Activated naive CD8-positive, alpha-beta T cell treated with anti-CD3 and anti-CD28 coated beads, Interleukin-2, amount 50 U/mL, for 24 hours (primary cell): Measurements from ENCODE around the gene MLN.
A peak's percentile ranks its signal among the peaks of the same experiment; 100 is the strongest.

Experiments
- ATAC-seq: fragments of 150-1000 bp; cut with Tn5 transposase; one replicate; pipeline ENCODE4 v1.10.0; 2021
- DNase-seq: peaks from one replicate; pipeline ENCODE4 v3.0.0; 2021
- H3K27ac Mint-ChIP-seq: one replicate; pipeline ENCODE4 v1.8.0; 2021; ENCODE audit warnings: mild to moderate bottlenecking, mixed read lengths
- H3K27me3 Mint-ChIP-seq: one replicate; pipeline ENCODE4 v1.8.0; 2021; ENCODE audit warnings: mixed read lengths
- H3K36me3 Mint-ChIP-seq: one replicate; pipeline ENCODE4 v1.8.0; 2021; ENCODE audit warnings: low read depth, mixed read lengths
- H3K4me1 Mint-ChIP-seq: one replicate; pipeline ENCODE4 v1.8.0; 2021; ENCODE audit warnings: mixed read lengths
- H3K4me3 Mint-ChIP-seq: one replicate; pipeline ENCODE4 v1.8.0; 2021; ENCODE audit warnings: mild to moderate bottlenecking, moderate library complexity, mixed read lengths
- H3K9me3 Mint-ChIP-seq: one replicate; pipeline ENCODE4 v1.8.0; 2021; ENCODE audit warnings: mixed read lengths

MLN gene

DNA sequence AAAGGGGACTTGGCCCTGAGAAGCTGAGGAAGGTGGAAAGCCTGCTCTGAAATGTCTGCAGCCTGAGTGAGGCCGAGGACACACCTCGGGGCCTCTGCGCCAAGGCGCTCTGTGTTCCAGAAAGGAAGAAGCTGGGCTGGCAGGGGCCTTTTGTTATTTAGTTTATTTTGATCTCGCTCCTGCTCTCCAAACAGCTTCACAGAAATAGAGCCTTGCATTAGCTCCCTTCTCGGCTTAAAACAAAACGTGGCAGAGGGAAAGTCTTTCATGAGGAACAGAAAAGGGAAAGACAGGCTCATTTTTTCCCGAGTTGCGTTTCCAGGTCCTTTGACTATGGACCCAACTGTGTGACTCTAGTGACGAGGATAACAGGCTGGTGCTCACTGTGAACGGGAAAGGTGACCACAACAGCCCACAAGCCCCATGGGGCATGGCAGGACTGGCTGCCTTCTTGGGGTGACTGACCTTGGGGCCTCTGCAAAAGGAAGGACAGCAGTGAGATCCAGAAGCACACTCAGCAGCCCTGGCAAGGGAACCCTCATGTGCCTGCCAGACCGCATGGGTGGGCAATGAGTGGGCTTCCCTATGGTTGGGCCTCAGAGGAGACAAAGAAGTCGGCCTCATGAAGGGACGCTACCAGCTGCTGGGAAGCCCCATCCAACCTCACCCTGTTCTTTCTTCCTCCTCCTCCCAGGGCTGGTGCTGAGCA is 33.5 kb downstream of the MLN start:
- DNase-seq, result no peak
- ATAC-seq, result no peak
- H3K4me3 Mint-ChIP-seq, result no peak overlapping the region
- no peaks in the 10 kb centered on the region for H3K9me3 Mint-ChIP-seq
- peaks cover 8% of the 10 kb centered on the region for H3K36me3 Mint-ChIP-seq
- H3K27me3 Mint-ChIP-seq, result peaks cover 6% of the 10 kb centered on the region
- H3K4me1 Mint-ChIP-seq, result no peaks in the 10 kb centered on the region
- no peak overlapping the region for H3K27ac Mint-ChIP-seq

DNA sequence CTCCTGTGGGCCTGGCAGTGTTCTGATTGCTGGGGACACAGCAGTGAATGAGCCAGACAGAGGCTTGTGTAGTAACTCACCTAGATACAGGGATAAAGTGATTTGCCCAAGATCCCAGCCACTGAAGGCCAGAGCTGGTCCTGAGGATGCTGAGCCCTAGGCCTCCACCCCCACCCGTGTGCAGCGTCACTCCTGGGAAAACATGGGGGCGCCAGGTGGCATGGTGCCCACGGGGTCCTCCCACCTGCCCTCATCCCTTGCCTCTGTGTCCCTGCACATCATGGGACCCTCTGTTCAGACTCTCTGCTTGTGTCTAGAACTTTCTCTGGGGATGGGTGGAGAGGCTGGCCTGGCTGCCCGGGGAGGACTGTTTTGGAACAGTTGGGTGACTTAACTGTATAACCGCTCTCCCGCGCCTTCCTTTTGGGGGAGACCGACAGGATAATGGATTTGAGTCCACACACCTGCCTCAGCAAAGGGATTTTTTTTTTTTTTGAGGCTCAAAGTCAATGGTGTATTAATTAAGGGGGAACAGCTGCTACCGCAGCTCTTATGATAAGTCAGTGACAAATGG is 34.5 kb downstream of the MLN start:
- no peak overlapping the region for H3K27ac Mint-ChIP-seq
- H3K4me1 Mint-ChIP-seq, result no peaks in the 10 kb centered on the region
- DNase-seq (no peak), ATAC-seq (no peak)
- peaks cover 9% of the 10 kb centered on the region for H3K27me3 Mint-ChIP-seq
- H3K9me3 Mint-ChIP-seq, result no peaks in the 10 kb centered on the region
- no peak overlapping the region for H3K4me3 Mint-ChIP-seq
- H3K36me3 Mint-ChIP-seq, result peaks cover 5% of the 10 kb centered on the region

DNA sequence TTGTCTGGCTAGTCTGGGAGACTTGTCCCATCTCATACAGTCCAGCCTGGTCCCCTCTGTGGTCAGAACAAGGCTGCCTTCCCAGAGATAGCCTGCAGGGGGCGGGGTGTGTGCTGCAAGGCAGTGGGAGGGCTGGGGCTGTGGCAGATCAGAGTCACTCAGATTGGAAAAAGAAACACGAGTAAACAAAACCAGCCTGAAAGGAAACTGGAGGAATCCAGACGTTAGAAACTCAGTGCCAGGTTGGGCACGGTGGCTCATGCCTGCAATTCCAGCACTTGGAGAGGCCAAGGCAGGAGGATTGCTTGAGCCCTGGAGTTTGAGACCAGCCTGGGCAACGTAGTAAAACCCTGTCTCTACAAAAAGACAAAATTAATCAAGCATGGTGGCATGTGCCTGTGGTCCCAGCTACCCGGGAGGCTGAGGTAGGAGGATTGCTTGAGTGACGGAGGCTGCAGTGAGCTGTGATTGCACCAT is 35.1 kb downstream of the MLN start:
- no peak overlapping the region for H3K27ac Mint-ChIP-seq
- ATAC-seq (peak; percentile 72), DNase-seq (peak; percentile 81)
- H3K36me3 Mint-ChIP-seq, result peaks cover 5% of the 10 kb centered on the region
- H3K4me1 Mint-ChIP-seq, result no peaks in the 10 kb centered on the region
- H3K4me3 Mint-ChIP-seq, result no peak overlapping the region
- H3K9me3 Mint-ChIP-seq, result no peaks in the 10 kb centered on the region
- H3K27me3 Mint-ChIP-seq, result peaks cover 9% of the 10 kb centered on the region

- Mint-ChIP-seq H3K36me3 (peaks cover under 1% of the 10 kb centered on the region), H3K4me1 (no peaks in the 10 kb centered on the region), H3K27ac (peak overlapping the region; percentile 28), H3K27me3 (peaks cover 9% of the 10 kb centered on the region), H3K4me3 (no peak overlapping the region), H3K9me3 (no peaks in the 10 kb centered on the region)
- ATAC-seq (no peak), DNase-seq (no peak)
Measured at GRCh38 chr6:33766921-33767907, 36.6 kb downstream of the MLN start.

GRCh38 chr6:33765368-33765767 is 38.4 kb downstream of the MLN start:
- Mint-ChIP-seq H3K27me3 (peaks cover 9% of the 10 kb centered on the region), H3K36me3 (no peaks in the 10 kb centered on the region), H3K4me1 (no peaks in the 10 kb centered on the region), H3K4me3 (no peak overlapping the region), H3K9me3 (no peaks in the 10 kb centered on the region), H3K27ac (no peak overlapping the region)
- DNase-seq (no peak), ATAC-seq (no peak)

- H3K36me3 Mint-ChIP-seq, result no peaks in the 10 kb centered on the region
- H3K27me3 Mint-ChIP-seq, result peaks cover 7% of the 10 kb centered on the region
- H3K27ac Mint-ChIP-seq, result no peak overlapping the region
- peaks cover 1% of the 10 kb centered on the region for H3K4me1 Mint-ChIP-seq
- no peak for ATAC-seq
- no peak overlapping the region for H3K4me3 Mint-ChIP-seq
- no peak for DNase-seq
- no peaks in the 10 kb centered on the region for H3K9me3 Mint-ChIP-seq
Measured at GRCh38 chr6:33764036-33764435, 39.8 kb downstream of the MLN start.

DNA sequence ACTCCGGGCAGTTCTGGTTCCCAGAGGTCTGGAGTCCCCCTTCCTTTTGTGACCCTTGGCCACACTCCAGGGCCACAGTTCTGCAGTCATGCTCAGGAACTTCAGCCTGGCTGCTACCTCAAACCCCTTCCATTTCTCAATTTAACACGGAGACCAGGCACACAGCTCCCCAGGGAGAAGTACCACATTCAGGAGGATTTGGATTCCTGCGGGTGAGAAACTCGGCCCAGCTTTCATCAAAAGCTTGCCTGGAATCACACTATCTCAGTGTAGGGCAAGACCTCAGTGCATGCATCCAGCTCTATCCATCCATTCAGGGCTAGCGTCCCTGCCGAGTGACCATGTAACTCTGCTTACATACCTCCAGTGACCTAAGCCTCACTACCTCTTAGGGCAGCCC is 40.3 kb downstream of the MLN start:
- Mint-ChIP-seq H3K9me3 (no peaks in the 10 kb centered on the region), H3K36me3 (no peaks in the 10 kb centered on the region), H3K4me3 (no peak overlapping the region), H3K27ac (no peak overlapping the region), H3K4me1 (peaks cover 1% of the 10 kb centered on the region), H3K27me3 (peaks cover 7% of the 10 kb centered on the region)
- no peak for ATAC-seq
- DNase-seq, result no peak

GRCh38 chr6:33762713-33763112 is 41.1 kb downstream of the MLN start:
- no peaks in the 10 kb centered on the region for H3K36me3 Mint-ChIP-seq
- DNase-seq, result no peak
- peaks cover 7% of the 10 kb centered on the region for H3K27me3 Mint-ChIP-seq
- H3K4me1 Mint-ChIP-seq, result peaks cover 1% of the 10 kb centered on the region
- no peak overlapping the region for H3K27ac Mint-ChIP-seq
- H3K4me3 Mint-ChIP-seq, result no peak overlapping the region
- H3K9me3 Mint-ChIP-seq, result no peaks in the 10 kb centered on the region
- ATAC-seq, result peak; percentile 25

DNA sequence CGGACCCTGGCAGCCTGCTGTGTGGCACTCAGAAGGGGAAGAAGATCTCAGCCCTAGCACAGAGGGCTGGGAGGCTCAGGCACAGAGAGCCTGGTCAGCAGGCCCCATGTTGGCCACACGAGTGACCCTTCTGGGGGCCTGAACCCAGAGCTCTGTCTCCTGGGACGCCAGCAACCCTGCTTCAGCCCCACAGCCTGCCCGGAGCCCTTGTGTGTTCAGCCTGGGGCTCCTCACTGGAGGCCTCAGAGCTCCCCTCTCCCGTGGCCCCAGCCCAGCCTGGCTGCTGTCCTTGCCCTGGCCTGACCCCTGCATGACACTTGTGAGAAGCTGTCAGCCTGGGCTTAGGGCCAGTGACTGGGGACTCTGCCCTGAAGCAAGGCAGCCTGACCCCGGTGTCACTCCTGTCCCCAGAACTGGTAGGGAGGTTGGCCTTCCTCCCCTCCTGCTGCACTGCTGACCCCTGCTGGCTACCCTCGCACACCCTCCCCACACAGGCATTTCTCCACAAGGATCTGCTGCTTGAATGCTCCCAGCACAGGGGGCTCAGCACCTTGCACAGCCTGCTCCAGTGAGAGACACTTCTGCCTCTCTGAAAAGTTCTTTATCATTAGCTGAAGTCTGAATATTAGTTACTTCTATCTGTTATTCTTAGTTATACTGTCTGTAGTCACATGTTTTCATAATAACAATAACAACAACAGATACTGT is 41.7 kb downstream of the MLN start:
- peaks cover 8% of the 10 kb centered on the region for H3K27me3 Mint-ChIP-seq
- ATAC-seq, result peak; percentile 62
- no peaks in the 10 kb centered on the region for H3K36me3 Mint-ChIP-seq
- peaks cover 1% of the 10 kb centered on the region for H3K4me1 Mint-ChIP-seq
- no peak overlapping the region for H3K27ac Mint-ChIP-seq
- no peaks in the 10 kb centered on the region for H3K9me3 Mint-ChIP-seq
- no peak overlapping the region for H3K4me3 Mint-ChIP-seq
- DNase-seq, result peak; percentile 57

- Mint-ChIP-seq H3K9me3 (no peaks in the 10 kb centered on the region), H3K27me3 (peaks cover 9% of the 10 kb centered on the region), H3K27ac (no peak overlapping the region), H3K36me3 (no peaks in the 10 kb centered on the region), H3K4me1 (peaks cover 1% of the 10 kb centered on the region), H3K4me3 (no peak overlapping the region)
- no peak for ATAC-seq
- DNase-seq, result no peak
Measured at GRCh38 chr6:33761581-33761921, 42.3 kb downstream of the MLN start.

- Mint-ChIP-seq H3K4me3 (no peak overlapping the region), H3K27ac (no peak overlapping the region), H3K27me3 (peaks cover 6% of the 10 kb centered on the region), H3K9me3 (no peaks in the 10 kb centered on the region), H3K36me3 (no peaks in the 10 kb centered on the region), H3K4me1 (peaks cover 1% of the 10 kb centered on the region)
- DNase-seq (no peak), ATAC-seq (no peak)
Measured at GRCh38 chr6:33759887-33760629, 43.7 kb downstream of the MLN start.

DNA sequence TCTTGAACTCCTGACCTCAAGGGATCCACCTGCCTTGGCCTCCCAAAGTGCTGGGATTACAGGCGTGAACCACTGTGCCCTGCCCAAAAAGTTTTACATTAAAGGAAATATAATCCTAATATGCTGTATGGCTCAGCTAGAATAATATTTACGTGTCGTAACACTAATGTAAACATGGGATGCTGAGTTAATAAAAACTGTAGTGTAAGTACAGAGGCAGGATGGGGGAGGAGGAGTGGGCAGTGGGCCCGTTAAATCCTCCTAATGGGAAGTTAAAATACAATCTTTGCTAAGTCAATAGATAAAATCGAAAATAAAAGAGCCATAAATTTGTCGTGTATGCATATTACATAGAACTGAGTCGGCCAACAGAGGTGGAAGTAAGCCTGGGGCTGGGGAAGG is 45.0 kb downstream of the MLN start:
- Mint-ChIP-seq H3K27me3 (peaks cover 3% of the 10 kb centered on the region), H3K9me3 (no peaks in the 10 kb centered on the region), H3K27ac (no peak overlapping the region), H3K4me1 (peaks cover 1% of the 10 kb centered on the region), H3K4me3 (no peak overlapping the region), H3K36me3 (no peaks in the 10 kb centered on the region)
- ATAC-seq (no peak), DNase-seq (no peak)

DNA sequence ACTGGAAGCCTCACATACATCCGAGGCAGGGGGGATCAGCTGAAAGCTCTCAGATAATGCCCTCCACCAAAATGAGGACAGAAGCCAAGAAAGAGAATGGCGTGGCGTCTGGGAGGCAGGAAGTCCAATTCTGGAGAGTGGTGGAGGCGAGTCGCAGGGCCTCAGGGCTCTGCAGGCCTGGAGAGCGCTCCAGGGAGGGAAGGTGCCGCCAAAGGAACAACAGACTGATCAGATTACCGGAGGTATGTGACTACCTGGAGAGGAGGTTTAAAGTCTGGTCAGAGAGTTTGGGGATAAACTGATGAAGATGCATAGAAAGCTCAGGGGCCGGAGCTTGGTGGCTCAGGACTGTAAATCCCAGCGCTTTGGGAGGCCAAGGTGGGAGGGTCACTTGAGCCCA is 45.9 kb downstream of the MLN start:
- Mint-ChIP-seq H3K4me1 (peaks cover 1% of the 10 kb centered on the region), H3K36me3 (no peaks in the 10 kb centered on the region), H3K27me3 (peaks cover 3% of the 10 kb centered on the region), H3K4me3 (no peak overlapping the region), H3K9me3 (no peaks in the 10 kb centered on the region), H3K27ac (no peak overlapping the region)
- DNase-seq, result no peak
- no peak for ATAC-seq

DNA sequence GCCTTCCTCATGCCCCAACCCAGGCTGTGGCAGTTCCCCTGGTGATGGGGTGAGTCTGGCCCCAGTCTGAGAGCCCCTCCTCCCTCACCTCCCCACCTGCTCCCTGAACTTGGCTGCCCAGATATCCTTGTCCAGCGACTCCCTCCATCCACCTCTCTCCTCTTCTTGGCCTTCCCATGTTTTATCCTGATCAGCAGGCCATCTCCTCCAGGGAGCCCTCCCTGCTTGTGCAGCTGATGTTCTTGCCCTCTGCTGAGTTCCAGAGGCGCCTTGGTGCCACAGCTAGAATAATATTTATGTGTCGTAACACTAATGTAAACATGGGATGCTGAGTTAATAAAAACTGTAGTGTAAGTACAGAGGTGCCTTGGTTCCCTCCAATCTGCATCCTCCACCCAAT is 46.7 kb downstream of the MLN start:
- Mint-ChIP-seq H3K4me1 (peaks cover 1% of the 10 kb centered on the region), H3K27me3 (peaks cover 3% of the 10 kb centered on the region), H3K4me3 (no peak overlapping the region), H3K36me3 (no peaks in the 10 kb centered on the region), H3K9me3 (no peaks in the 10 kb centered on the region), H3K27ac (no peak overlapping the region)
- DNase-seq (no peak), ATAC-seq (no peak)
